HEK293 (cell line): ENCODE data around the gene CENATAC.

Experiments
- CTCF ChIA-PET: fragments of 350-600 bp; formaldehyde crosslinking; extraction: SDS; loops from one replicate; lab custom pipeline; 2021; ENCODE audit warnings: antibody characterized with exemption; lab: Yijun Ruan, JAX
- POLR2A ChIA-PET: fragments of 300-600 bp; formaldehyde crosslinking; extraction: SDS; loops from one replicate; lab custom pipeline; 2020; ENCODE audit warnings: antibody characterized with exemption, inconsistent platforms; lab: Yijun Ruan, JAX
- H3K27ac ChIP-seq: fragments of 200-500 bp; sonication (Bioruptor generic); 2 replicates; pipeline ENCODE4 v1.5.1; 2014; ENCODE audit warnings: low read depth, low read length, control low read depth, inconsistent platforms; ENCODE audit errors: extremely low read depth
- H3K36me3 ChIP-seq, 2 experiments: fragments of 200-500 bp in 1 of 2; sonication (Bioruptor generic) in 1 of 2; 1 replicate in 1 of 2; 2 replicates in 1 of 2; pipeline ENCODE4 v1.5.1; 2014 to 2017; ENCODE audit warnings: inconsistent platforms in 2 of 2, low read length in 2 of 2; ENCODE audit not compliant: control insufficient read depth in 2 of 2, insufficient read depth in 1 of 2
- H3K4me1 ChIP-seq: fragments of 200-500 bp; sonication (Bioruptor generic); 2 replicates; pipeline ENCODE4 v1.5.1; 2014; ENCODE audit warnings: mild to moderate bottlenecking, low read length, inconsistent platforms; ENCODE audit not compliant: control insufficient read depth, insufficient read depth
- H3K4me3 ChIP-seq: 2 replicates; pipeline ENCODE4 v1.5.1; 2011; ENCODE audit warnings: low read depth, mild to moderate bottlenecking, control low read depth, low read length, moderate library complexity
- H3K9me3 ChIP-seq: fragments of 200-500 bp; sonication (Bioruptor generic); 2 replicates; pipeline ENCODE4 v1.5.1; 2014; ENCODE audit warnings: low read depth, low read length, inconsistent platforms; ENCODE audit not compliant: control insufficient read depth, insufficient read depth
- BCL11A ChIP-seq: fragments of 450-650 bp; formaldehyde crosslinking; IDR thresholded peaks from 2 replicates; pipeline ENCODE4 v1.5.1; 2016; ENCODE audit warnings: low read depth, missing biosample characterization, missing genetic modification characterization
- KLF1 ChIP-seq: fragments of 450-650 bp; formaldehyde crosslinking; IDR thresholded peaks from 2 replicates; pipeline ENCODE4 v1.5.1; 2016; ENCODE audit warnings: missing biosample characterization, missing genetic modification characterization
- KLF10 ChIP-seq: fragments of 450-650 bp; IDR thresholded peaks from 2 replicates; pipeline ENCODE4 v1.5.1; 2018; ENCODE audit warnings: missing biosample characterization, mild to moderate bottlenecking, missing genetic modification characterization
- MEIS1 ChIP-seq: sonication (generic); formaldehyde crosslinking; IDR thresholded peaks from 2 replicates; pipeline ENCODE4 v1.8.1; 2022; ENCODE audit warnings: missing genetic modification reagents, mild to moderate bottlenecking, borderline replicate concordance
- OSR2 ChIP-seq: fragments of 450-650 bp; formaldehyde crosslinking; IDR thresholded peaks from 2 replicates; pipeline ENCODE4 v1.5.1; 2016; ENCODE audit warnings: missing biosample characterization, missing genetic modification characterization
- WT1 ChIP-seq: fragments of 450-650 bp; formaldehyde crosslinking; IDR thresholded peaks from 2 replicates; pipeline ENCODE4 v1.5.1; 2016; ENCODE audit warnings: missing biosample characterization, missing genetic modification characterization
- ZBTB48 ChIP-seq: fragments of 450-650 bp; formaldehyde crosslinking; IDR thresholded peaks from 2 replicates; pipeline ENCODE4 v1.5.1; 2016; ENCODE audit warnings: missing biosample characterization, missing genetic modification characterization
- ZNF148 ChIP-seq: fragments of 450-650 bp; formaldehyde crosslinking; IDR thresholded peaks from 2 replicates; pipeline ENCODE4 v1.5.0; 2017; ENCODE audit warnings: missing biosample characterization, missing genetic modification characterization, borderline replicate concordance
- ZNF2 ChIP-seq: fragments of 450-650 bp; formaldehyde crosslinking; IDR thresholded peaks from 2 replicates; pipeline ENCODE4 v1.5.1; 2016; ENCODE audit warnings: missing biosample characterization, missing genetic modification characterization
- ZNF211 ChIP-seq: fragments of 450-650 bp; formaldehyde crosslinking; IDR thresholded peaks from 2 replicates; pipeline ENCODE4 v1.5.1; 2016; ENCODE audit warnings: low read depth, missing biosample characterization, missing genetic modification characterization
- ZNF26 ChIP-seq: fragments of 450-650 bp; formaldehyde crosslinking; IDR thresholded peaks from 2 replicates; pipeline ENCODE4 v1.5.1; 2016; ENCODE audit warnings: missing biosample characterization, missing genetic modification characterization
- ZNF473 ChIP-seq: fragments of 450-650 bp; formaldehyde crosslinking; IDR thresholded peaks from 2 replicates; pipeline ENCODE4 v1.5.1; 2017; ENCODE audit warnings: missing biosample characterization, missing genetic modification characterization
- ZNF48 ChIP-seq: fragments of 450-650 bp; formaldehyde crosslinking; IDR thresholded peaks from 2 replicates; pipeline ENCODE4 v1.5.1; 2016; ENCODE audit warnings: missing biosample characterization, missing genetic modification characterization
- ZNF580 ChIP-seq: fragments of 450-650 bp; formaldehyde crosslinking; IDR thresholded peaks from 2 replicates; pipeline ENCODE4 v1.5.1; 2016; ENCODE audit warnings: missing biosample characterization, missing genetic modification characterization
- ZNF585B ChIP-seq: fragments of 450-650 bp; formaldehyde crosslinking; IDR thresholded peaks from 2 replicates; pipeline ENCODE4 v1.5.1; 2016; ENCODE audit warnings: missing biosample characterization, missing genetic modification characterization
- ZNF621 ChIP-seq: fragments of 450-650 bp; formaldehyde crosslinking; IDR thresholded peaks from 2 replicates; pipeline ENCODE4 v1.5.1; 2017; ENCODE audit warnings: missing biosample characterization, missing genetic modification characterization
- ZNF626 ChIP-seq: fragments of 450-650 bp; sonication (Bioruptor Pico); formaldehyde crosslinking; IDR thresholded peaks from 2 replicates; pipeline ENCODE4 v1.5.1; 2018; ENCODE audit warnings: missing biosample characterization, missing genetic modification characterization, inconsistent platforms
- ZNF639 ChIP-seq: fragments of 450-650 bp; formaldehyde crosslinking; IDR thresholded peaks from 2 replicates; pipeline ENCODE4 v1.5.1; 2016; ENCODE audit warnings: missing biosample characterization, missing genetic modification characterization
- ZSCAN18 ChIP-seq: fragments of 450-650 bp; formaldehyde crosslinking; IDR thresholded peaks from 2 replicates; pipeline ENCODE4 v1.5.1; 2016; ENCODE audit warnings: missing biosample characterization, missing genetic modification characterization
- TF ChIP-seq, protein P1 (sequence below): fragments of 450-650 bp; formaldehyde crosslinking; IDR thresholded peaks from 2 replicates; pipeline ENCODE4 v1.5.1; 2016; ENCODE audit warnings: missing biosample characterization, missing genetic modification characterization, low read depth

CENATAC gene

GRCh38 chr11:119029069-119029339 lies 31.1 kb downstream of the CENATAC start:
- TF ChIP-seq OSR2 (tag by site-specific recombination) (no peak), ZNF2 (no peak), ZNF26 (tag by site-specific recombination) (no peak), ZNF48 (no peak), MEIS1 (CRISPR knock-in tag) (no peak), ZNF626 (no peak), ZNF621 (tag by site-specific recombination) (no peak), ZNF639 (tag by site-specific recombination) (no peak), ZSCAN18 (tag by site-specific recombination) (no peak), ZNF580 (tag by site-specific recombination) (no peak), ZNF148 (no peak), ZBTB48 (tag by site-specific recombination) (no peak), ZNF473 (tag by site-specific recombination) (no peak), KLF10 (tag by site-specific recombination) (no peak), KLF1 (no peak), WT1 (tag by site-specific recombination) (no peak), BCL11A (tag by site-specific recombination) (no peak), ZNF585B (tag by site-specific recombination) (no peak), ZNF211 (no peak)
- TF ChIP-seq, protein P1, sequence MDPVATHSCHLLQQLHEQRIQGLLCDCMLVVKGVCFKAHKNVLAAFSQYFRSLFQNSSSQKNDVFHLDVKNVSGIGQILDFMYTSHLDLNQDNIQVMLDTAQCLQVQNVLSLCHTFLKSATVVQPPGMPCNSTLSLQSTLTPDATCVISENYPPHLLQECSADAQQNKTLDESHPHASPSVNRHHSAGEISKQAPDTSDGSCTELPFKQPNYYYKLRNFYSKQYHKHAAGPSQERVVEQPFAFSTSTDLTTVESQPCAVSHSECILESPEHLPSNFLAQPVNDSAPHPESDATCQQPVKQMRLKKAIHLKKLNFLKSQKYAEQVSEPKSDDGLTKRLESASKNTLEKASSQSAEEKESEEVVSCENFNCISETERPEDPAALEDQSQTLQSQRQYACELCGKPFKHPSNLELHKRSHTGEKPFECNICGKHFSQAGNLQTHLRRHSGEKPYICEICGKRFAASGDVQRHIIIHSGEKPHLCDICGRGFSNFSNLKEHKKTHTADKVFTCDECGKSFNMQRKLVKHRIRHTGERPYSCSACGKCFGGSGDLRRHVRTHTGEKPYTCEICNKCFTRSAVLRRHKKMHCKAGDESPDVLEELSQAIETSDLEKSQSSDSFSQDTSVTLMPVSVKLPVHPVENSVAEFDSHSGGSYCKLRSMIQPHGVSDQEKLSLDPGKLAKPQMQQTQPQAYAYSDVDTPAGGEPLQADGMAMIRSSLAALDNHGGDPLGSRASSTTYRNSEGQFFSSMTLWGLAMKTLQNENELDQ (tag by site-specific recombination) = no peak
- Histone ChIP-seq H3K4me3 (no peak overlapping the region), H3K4me1 (no peaks in the 10 kb centered on the region), H3K36me3 (peaks cover 0 to 52% of the 10 kb centered on the region in 2 experiments; a peak in 1 of 3 replicates), H3K27ac (no peak overlapping the region), H3K9me3 (no peaks in the 10 kb centered on the region)
- POLR2A ChIA-PET = interaction anchor here (1.3 kb wide), 1 partner anchor 11 kb away, joined by 5 read pairs; the partner anchor contains the start of genes RPS25 and TRAPPC4
- CTCF ChIA-PET = interaction anchor here (0.6 kb wide), 1 partner anchor 36 kb away, joined by 4 read pairs; no protein-coding TSS in a partner anchor
